Endometrial microvascular endothelial cells (primary cell): ENCODE data around the gene UBD. TPM values are rescaled to one million over a fixed set of nuclear protein-coding genes. Genes with fewer than 3 reads are reported as not detected.

ENCODE experiments used
- in situ Hi-C: cut with HindIII; loops from 2 replicates; pipeline ENCODE4 v1.10.0; 2017; ENCODE audit warnings: low sequenced_read_pairs, low pct_unique_long_range_greater_than_20kb; ENCODE audit errors: inconsistent ontology term
- total RNA-seq: library from RNA; depleted of rRNA; stranded (reverse); fragments of >200 nt; gene quantifications from one replicate; pipeline ENCODE4 v1.2.3, GENCODE V29; 2015; ENCODE audit errors: inconsistent ontology term

Gene UBD
- 0.56 TPM for total RNA-seq

DNA sequence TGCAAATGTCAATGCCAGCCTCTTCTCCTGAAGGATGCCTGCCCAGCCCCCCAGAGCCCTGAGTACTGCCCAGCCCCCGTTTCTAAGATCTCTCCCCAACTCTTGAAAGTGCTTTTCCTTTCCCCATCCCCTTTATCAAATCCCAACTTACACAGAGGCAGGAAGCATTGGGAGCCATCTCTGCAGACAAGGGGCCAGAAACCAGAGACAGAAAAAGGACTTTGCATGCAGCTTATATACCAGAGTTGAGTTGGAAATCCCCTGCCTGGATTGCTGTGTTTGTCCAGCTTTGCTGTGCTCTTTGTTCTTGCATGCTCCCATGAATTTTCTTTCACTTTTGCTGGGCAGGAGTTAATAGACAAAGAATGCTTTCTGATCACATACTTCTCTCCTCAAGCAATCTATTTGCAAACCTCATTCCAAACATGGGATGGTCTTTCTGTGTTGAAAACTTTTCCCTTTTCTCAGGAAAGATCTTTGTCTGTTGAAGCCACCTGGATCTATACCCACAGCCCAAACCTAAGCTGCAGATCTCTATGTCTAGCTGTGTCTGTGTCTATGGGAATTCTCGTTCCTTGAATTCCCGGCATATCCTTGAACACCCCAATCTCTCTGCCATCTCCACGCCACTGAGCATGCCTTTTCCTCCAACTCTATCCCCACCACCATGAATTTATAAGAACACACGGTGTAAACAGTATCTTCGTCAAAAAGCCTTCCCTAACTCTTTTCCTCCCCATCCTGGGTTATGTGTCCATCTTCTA lies at the start of gene UBD:
UBD (minus strand) TSS at position 209 of the 764 bp plus-strand sequence; CDS start at position 178, 31 bp downstream.
- in situ Hi-C loops = no loop called here

DNA sequence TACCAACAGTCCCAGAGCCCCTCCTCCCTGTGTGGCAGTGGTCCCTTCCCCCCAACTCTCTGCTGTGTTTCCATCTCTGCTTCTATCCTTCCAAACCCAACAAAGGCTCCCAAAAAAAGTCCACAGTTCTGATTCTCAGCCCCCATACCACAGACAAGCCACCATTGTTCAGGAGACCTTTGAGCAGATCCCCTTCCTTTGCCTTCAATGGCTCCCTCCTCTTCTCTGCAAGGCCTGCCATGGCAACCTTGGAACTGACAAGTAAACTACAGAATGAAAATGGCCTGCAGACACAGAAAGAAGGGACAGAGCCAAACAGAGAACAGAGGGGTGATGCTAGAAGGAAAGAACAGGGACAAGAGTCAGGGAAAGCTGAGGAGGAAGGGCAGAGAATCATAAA lies 48.6 kb upstream of the UBD start:
- in situ Hi-C loops = no loop called here

DNA sequence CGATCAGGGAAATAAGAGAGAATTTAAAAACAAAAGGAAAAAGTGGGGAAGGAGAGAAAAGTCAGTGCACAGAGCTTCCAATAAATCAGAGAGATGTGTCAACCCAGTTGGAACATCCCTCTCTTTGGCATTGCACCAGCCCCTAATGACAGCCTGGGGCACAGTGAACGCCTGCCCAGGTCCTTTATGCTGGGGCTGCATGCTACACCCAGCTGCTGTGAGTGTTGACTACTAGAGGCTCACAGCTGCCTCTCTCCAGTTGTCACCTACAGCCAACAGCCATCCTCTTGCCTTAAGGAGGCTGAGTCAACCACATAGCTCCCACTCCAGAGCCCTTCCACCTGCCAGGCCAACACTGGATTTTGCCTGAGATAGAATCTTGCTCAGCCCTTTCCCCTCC lies 44.4 kb upstream of the UBD start:
- in situ Hi-C loops = no loop called here

DNA sequence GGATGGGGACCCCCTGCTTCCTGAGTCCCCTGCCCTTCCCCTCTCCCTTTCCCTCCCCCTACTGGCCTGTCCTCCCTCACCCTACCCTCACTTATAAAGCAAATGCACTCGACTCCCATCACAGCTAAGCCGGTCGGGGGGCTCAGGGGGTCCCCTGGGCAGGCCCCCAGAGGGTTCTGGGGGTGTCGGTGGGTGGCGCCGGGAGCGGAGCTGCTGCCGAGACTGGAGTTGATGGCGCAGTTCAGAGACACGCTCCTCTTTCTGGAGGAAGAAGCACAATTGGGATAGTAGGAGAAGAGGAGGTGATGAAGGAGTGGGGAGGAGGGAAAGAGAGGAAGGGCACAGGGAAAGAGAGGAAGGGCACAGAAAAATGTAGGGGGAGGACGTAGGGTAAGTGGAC lies 43.9 kb upstream of the UBD start:
- in situ Hi-C loops = no loop called here

DNA sequence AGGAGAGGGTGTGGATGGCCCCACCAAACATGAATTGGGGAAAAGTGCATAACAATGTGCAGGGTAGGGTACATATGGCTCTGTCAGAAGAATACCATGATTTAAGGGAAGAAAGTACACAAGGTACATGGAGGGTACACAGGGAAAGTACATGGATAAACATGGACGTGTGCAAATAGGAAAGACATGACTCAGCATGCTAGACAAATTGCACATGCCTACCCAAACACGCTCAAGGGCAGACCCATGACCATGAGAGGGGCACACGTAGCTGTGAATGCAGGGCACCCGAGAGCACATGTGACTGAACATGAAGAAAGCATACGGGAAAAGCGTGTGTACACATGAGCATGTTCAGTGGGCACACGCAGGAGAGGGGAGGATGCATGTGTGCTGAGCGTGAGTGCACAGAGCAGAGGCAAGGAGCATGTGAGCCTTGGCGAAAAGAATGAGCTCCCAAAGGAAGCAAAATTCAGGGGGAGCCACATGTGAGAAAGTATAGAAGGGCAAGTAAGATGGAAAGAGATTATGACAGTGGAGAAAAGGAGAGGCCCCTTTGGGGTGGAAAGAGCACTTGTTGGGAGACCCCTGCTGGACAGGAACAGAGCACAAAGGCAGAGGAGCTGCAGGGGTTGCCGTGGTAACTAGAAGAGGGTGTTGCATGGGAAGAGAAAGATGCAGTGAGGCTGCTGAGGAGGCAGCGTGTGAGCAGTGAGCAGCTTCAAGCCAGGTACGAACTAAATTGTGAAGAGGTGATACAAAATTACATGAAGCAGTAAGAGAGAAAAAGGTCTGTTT lies 43.2 kb upstream of the UBD start:
- in situ Hi-C loops = no loop called here

DNA sequence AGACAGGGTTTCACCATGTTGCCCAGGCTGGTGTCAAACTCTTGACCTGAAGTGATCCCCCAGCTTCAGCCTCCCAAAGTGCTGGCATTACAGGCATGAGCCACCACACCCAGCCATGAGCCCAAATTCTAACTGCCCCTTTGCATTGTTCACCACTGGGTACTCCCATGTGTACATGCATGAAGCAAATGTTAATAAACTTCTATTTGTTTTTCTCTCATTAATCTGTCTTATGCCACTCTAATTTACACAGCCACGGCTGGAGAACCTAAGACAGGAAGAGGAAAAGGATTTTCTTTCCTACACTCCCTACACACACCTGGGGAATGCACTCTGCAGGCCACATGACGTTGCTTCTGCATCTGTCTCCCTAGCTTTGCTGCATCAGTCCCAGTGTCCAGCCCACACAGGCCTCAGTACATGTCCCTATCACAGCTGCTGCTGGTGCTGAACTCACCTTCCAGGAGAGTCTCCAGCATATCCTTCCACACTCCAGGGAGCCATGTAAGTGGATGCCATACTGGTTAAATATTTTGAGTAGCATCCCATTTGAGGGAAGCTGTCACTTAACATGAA lies 38.7 kb upstream of the UBD start:
- in situ Hi-C loops = no loop called here

DNA sequence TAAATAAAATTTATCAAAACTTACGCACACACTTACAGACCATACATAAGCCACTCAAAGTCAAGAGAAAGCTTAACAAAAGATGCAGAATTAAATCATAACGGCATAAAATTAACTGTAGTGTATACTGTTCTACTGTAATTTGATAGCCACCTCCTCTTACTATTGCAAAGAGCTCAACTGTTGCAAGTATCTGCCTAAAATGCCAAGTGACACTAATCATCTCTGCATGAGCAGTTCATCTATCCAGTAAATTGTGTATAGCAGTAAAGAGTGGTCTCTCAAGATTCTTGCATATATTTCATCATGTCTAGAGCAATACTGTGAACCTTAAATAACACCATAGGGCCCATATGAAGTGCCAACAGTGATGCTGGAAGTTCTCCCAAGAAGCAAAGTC lies 37.7 kb upstream of the UBD start:
- in situ Hi-C loops = no loop called here

DNA sequence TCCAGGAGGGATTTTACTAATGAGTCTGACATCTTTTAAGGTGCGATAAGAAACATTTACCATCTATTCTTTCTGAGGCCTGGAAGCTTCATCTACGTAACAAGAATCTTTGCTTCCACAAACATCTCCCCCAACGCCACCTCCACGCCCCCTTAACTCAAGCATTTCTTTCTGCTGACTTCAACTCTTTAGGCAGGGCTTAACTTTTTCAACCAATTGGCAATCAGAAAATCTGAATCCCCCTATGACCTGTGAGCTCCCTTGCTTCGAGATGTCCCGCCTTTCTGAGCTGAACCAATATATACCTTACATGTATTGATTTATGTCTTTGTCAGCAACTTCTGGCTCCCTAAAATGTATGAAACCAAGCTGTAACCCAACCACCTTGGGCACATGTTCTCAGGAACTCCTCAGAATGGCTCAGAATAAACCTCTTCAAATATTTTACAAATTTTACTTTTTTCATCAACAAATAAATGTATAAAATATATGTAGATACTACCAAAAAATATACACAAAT lies 36.9 kb upstream of the UBD start:
- in situ Hi-C loops = no loop called here

DNA sequence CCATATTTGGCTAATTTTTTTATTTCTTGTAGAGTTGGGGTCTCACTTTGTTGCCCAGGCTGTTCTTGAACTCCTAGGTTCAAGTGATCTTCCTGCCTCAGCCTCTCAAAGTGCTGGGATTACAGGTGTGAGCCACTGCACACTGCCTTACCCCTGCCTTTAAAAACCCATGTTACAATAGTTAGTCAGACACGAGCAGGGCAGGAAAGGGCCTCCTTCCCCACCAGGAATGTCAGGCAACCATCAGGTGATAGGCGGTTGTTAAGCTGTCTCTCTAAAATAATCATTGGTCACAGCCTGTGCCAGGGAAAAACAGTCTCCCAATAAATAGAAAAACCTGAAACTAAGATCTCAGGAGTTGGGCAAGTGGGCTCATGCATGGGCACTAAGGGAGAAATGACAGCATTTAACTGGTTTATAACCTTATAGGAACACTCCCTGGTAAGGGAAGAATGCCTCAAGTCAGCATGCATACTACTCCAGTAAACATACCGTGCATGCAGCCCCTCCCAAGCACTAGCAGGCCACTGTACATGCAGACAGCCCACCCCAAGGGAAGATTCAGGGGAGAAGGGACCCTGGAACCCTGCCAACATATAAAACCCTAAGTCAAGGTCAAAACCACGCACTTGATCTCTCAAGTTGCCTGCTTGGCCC lies 33.8 kb upstream of the UBD start:
- in situ Hi-C loops = no loop called here

DNA sequence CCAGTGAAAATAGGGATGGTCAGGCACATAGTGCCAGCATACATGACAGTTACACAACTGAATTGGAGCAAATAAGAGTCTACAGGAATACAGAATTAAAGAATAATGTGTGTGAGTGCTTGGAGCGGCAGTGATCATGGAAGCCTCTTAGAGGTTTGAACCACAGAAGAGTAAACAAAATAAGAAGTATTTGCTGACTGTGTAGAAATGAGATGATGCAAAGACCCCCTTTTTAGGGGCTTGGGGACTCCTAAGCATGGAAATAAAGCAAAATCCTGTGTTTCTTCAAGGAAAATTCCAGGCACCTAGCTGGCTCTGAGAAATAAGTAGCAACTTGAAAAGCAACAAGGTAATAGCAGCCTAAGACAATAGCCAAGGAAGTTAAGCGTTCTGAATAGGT lies 32.1 kb upstream of the UBD start:
- in situ Hi-C loops = no loop called here

DNA sequence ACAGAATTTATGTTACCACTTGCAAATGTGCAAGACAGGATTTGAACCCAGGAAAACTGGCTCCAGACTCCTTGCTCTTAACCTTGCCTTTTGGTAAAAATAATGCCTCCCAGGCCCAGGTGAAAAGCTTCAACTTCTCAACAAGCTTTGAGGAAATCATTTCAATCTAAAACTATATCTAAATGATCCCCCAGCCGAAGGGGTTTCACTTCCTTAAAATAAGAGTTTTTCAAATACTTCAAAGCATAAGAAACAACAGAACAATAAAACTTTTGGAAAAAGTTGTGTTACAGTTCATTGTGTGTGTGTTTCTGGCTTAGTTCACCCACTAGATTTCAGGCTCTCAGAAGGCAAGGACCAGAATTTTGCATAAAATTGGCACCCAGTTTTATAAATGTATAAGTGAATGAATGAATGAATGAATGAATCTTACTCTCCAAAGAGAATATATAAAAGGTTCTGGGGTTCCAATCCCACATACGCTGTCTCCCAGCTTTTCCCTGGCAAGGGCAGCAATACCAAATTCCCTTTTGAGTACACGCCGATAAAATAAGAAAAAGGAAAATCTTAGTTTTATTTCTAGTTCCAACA lies 30.8 kb upstream of the UBD start:
- in situ Hi-C loops = no loop called here

DNA sequence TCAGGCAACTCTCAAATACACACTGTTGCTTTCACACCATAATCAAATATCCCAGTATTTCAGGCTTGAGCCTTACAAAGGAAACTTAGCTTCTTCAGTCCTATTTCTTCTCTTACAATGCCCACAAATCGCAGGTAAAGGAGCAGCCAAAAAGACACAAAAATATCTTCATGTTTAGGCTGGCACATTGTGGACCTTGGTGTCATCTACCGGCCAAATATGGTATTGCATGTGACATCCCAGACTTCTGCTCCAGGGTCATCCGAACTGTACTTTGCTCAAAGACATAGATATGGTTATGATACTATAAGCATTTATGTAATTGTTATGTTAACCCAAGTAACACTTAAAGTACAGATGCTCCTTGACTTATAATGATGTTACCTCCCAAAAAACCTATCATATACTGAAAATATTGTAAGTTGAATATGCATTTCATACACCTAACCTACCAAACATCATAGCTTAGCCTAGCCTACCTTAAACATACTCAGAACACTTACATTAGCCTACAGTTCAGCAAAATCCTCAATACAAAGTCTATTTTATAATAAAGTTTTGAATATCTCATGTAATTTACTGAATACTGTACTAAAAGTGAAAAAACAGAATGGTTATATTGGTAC lies 30.0 kb upstream of the UBD start:
- in situ Hi-C loops = no loop called here

DNA sequence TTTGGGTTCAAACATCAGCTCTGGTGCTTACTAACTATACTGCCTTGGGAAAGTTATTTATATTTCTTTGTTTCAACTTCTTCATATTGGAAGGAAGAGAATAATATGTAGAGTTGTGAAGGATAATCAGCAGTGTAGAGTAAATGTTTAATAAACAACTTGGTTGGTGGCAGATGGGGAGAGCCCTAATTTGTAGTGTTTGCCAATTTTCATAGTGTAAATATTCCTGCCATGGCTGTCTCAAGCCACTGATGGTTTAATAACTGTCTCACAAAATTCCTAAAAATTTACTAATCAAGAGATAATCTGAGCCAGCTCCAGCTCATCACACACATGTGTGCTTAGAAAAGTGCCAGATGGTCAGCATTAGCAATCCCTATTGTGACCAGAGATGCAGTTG lies 25.3 kb upstream of the UBD start, which contains the start of gene OR2H2:
OR2H2 (plus strand) TSS at position 301 of the 400 bp plus-strand sequence. CDS start 2,824 bp downstream, outside the sequence.
- in situ Hi-C loops = no loop called here

DNA sequence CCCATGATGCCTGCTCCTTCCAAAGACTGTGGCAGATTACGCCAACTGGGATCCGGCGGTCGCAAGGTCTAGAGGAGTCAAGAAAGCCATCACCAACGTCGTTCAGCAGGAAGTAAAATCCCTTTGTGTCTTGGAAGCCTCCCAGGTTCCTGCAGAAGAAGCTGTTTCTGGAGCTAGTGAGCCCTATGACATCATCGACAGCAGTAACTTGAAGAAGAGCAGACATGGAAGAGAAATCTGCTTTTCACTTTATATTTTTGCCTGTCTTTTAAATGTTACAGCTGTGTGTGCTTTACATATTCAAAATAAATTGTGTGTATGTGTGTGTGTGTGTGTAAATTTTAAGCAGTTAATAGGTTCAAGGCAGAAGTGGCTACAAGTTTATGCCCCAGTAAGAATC lies 18.0 kb upstream of the UBD start:
- in situ Hi-C loops = no loop called here

DNA sequence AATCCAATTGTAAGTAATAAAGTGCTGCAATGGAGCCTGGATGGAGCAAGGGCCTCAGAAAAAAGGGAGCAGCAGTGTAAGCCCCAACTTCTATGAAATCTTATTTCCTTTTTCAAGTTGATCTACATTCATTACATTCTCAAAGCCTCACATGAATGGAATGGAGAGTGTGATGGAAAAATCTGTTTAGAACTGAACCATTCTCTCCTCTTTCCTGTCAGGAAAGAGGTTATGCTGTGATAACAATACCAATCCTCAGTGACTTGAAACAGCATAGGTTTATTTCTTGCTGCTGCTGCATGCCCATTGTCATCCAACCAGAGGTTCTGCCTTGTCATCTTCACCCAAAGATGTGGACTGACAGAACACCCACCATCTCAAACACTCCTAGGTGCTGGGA lies 16.5 kb upstream of the UBD start:
- in situ Hi-C loops = no loop called here

DNA sequence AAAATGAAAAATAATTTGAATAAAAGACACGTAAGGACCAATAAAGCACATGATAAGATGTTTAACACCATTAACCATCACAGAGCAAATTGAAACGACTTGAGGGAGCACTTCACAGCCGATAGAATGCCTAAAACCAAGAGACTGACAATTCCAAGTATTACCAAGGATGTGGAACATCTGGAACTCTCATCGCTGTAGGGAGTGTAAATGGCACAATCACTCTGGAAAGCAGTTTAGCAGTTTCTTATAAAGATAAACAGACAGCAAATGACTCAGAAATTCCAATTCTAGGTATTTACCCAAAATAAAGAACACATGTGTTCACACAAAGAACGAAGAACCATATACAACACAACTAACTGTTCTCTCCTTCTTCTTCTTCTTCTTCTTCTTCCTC lies 8.5 kb upstream of the UBD start:
- in situ Hi-C loops = no loop called here

DNA sequence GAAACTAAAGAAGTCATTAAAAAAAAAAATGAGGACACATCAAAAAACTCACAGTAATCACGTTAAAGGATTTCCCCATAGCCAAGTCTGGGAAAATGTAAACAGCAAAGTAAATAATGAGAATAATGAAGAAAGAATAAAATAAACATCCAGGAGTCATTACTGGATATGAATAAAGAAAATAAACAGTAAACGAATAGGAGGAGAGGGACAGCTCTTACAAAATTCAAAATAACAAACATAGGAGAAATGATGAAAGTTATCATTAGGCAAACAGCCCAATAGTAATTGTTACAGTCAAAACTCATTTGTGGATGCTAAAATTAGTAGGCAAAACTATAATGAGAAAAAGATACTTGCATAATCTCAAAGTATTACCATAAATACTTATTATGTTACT lies 8.0 kb upstream of the UBD start:
- in situ Hi-C loops = no loop called here

DNA sequence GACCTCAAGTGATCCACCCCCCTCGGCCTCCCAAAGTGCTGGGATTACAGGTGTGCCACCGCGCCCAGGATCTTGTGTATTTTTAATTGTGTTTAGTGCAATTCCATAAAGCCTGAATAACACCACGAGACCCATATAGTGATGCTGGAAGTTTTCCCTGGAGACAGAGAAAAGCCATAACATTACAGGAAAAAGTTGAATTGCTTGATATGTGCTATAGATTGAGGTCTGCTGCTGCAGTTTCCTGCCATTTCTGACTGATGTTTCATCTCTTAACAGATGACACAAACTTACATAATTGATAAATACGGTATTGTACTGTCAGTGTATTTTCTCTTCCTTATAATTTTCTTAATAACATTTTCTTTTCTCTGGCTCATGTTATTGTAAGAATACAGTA lies 7.3 kb upstream of the UBD start:
- in situ Hi-C loops = no loop called here
